Measurements from ENCODE around the gene NUBPL.
"Not testable (repeated sequence)": the region's sequence is repeated elsewhere in the genome, so short reads cannot be mapped to it uniquely, and the experiment has no call there.

The NUBPL gene

GRCh38 chr14:31576949-31577348 lies 15.7 kb downstream of the NUBPL start:
- no peak for DNase-seq (ENCODE audit: extremely low read depth in 1 of 2, low read depth in 1 of 2)

- no peak for DNase-seq (ENCODE audit: extremely low read depth in 1 of 2, low read depth in 1 of 2)
Measured at GRCh38 chr14:31578266-31578665, 17.1 kb downstream of the NUBPL start.

- no peak for DNase-seq (ENCODE audit: extremely low read depth in 1 of 2, low read depth in 1 of 2)
Measured at GRCh38 chr14:31578792-31579501, 17.7 kb downstream of the NUBPL start.

GRCh38 chr14:31580234-31580633 lies 19.0 kb downstream of the NUBPL start:
- DNase-seq (ENCODE audit: extremely low read depth in 1 of 2, low read depth in 1 of 2) = no peak

GRCh38 chr14:31582286-31582691 lies 21.1 kb downstream of the NUBPL start:
- DNase-seq (ENCODE audit: extremely low read depth in 1 of 2, low read depth in 1 of 2) = no peak

GRCh38 chr14:31582836-31583452 lies 21.7 kb downstream of the NUBPL start:
- no peak for DNase-seq (ENCODE audit: extremely low read depth in 1 of 2, low read depth in 1 of 2)

GRCh38 chr14:31590206-31590605 lies 29.0 kb downstream of the NUBPL start:
- no peak for DNase-seq (ENCODE audit: extremely low read depth in 1 of 2, low read depth in 1 of 2)

- DNase-seq (ENCODE audit: extremely low read depth in 1 of 2, low read depth in 1 of 2) = no peak
Measured at GRCh38 chr14:31592122-31592521, 30.9 kb downstream of the NUBPL start.

- no peak for DNase-seq (ENCODE audit: extremely low read depth in 1 of 2, low read depth in 1 of 2)
Measured at GRCh38 chr14:31592631-31593030, 31.4 kb downstream of the NUBPL start.

- no peak for DNase-seq (ENCODE audit: extremely low read depth in 1 of 2, low read depth in 1 of 2)
Measured at GRCh38 chr14:31596342-31597095, 35.3 kb downstream of the NUBPL start.

- no peak for DNase-seq (ENCODE audit: extremely low read depth in 1 of 2, low read depth in 1 of 2)
Measured at GRCh38 chr14:31605702-31606101, 44.5 kb downstream of the NUBPL start.

GRCh38 chr14:31611778-31612433 lies 50.7 kb downstream of the NUBPL start:
- no peak for DNase-seq (ENCODE audit: extremely low read depth in 1 of 2, low read depth in 1 of 2)

GRCh38 chr14:31613188-31613587 lies 52.0 kb downstream of the NUBPL start:
- no peak for DNase-seq (ENCODE audit: extremely low read depth in 1 of 2, low read depth in 1 of 2)

- DNase-seq (ENCODE audit: extremely low read depth in 1 of 2, low read depth in 1 of 2) = not testable (repeated sequence)
Measured at GRCh38 chr14:31618884-31619283, 57.7 kb downstream of the NUBPL start.

- DNase-seq (ENCODE audit: extremely low read depth in 1 of 2, low read depth in 1 of 2) = no peak
Measured at GRCh38 chr14:31619440-31619839, 58.2 kb downstream of the NUBPL start.

GRCh38 chr14:31620898-31621297 lies 59.7 kb downstream of the NUBPL start:
- DNase-seq (ENCODE audit: extremely low read depth in 1 of 2, low read depth in 1 of 2) = not testable (repeated sequence)

GRCh38 chr14:31622060-31622459 lies 60.9 kb downstream of the NUBPL start:
- DNase-seq (ENCODE audit: extremely low read depth in 1 of 2, low read depth in 1 of 2) = no peak

- not testable (repeated sequence) for DNase-seq (ENCODE audit: extremely low read depth in 1 of 2, low read depth in 1 of 2)
Measured at GRCh38 chr14:31652900-31653299, 91.7 kb downstream of the NUBPL start.

- no peak for DNase-seq (ENCODE audit: extremely low read depth in 1 of 2, low read depth in 1 of 2)
Measured at GRCh38 chr14:31657917-31658316, 96.7 kb downstream of the NUBPL start.

- DNase-seq (ENCODE audit: extremely low read depth in 1 of 2, low read depth in 1 of 2) = no peak
Measured at GRCh38 chr14:31659278-31659677, 98.1 kb downstream of the NUBPL start.

GRCh38 chr14:31660191-31660590 lies 99.0 kb downstream of the NUBPL start:
- DNase-seq (ENCODE audit: extremely low read depth in 1 of 2, low read depth in 1 of 2) = no peak
